Measurements from ENCODE around the gene KCNQ1. TPM values are rescaled to one million over a fixed set of nuclear protein-coding genes. Genes with fewer than 3 reads are reported as not detected.
A peak's percentile ranks its signal among the peaks of the same experiment; 100 is the strongest.

Gene KCNQ1
- total RNA-seq, 1 donor from 2014 or later, result 0.86 TPM

DNA sequence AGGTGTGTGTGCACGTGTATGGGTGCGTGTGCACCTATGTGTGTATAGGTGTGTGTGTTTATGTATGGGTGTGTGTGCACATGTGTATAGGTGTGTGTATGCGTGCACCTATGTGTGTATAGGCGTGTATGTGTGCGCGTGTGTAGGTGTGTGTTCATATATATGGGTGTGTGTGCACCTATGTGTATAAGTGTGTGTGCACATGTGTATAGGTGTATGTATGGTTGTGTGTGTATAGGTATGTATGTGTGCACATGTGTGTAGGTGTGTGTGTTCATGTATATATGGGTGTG, 26.9 kb downstream of the KCNQ1 start:
- TF ChIP-seq CTCF (conservative IDR thresholded peaks at IDR 0.05), result no peak
- no peaks in the 10 kb centered on the region for H3K36me3 Mint-ChIP-seq (ENCODE audit: low read depth)
- H3K4me1 Mint-ChIP-seq, result no peaks in the 10 kb centered on the region
- no peak for DNase-seq (ENCODE audit: low read depth, low spot score)
- H3K27ac Mint-ChIP-seq (ENCODE audit: unreplicated experiment), result no peak overlapping the region
- peaks cover 3% of the 10 kb centered on the region for H3K9me3 Mint-ChIP-seq
- H3K4me3 Mint-ChIP-seq, result no peak overlapping the region
- peaks cover 30% of the 10 kb centered on the region for H3K27me3 Mint-ChIP-seq (ENCODE audit: low read depth)

DNA sequence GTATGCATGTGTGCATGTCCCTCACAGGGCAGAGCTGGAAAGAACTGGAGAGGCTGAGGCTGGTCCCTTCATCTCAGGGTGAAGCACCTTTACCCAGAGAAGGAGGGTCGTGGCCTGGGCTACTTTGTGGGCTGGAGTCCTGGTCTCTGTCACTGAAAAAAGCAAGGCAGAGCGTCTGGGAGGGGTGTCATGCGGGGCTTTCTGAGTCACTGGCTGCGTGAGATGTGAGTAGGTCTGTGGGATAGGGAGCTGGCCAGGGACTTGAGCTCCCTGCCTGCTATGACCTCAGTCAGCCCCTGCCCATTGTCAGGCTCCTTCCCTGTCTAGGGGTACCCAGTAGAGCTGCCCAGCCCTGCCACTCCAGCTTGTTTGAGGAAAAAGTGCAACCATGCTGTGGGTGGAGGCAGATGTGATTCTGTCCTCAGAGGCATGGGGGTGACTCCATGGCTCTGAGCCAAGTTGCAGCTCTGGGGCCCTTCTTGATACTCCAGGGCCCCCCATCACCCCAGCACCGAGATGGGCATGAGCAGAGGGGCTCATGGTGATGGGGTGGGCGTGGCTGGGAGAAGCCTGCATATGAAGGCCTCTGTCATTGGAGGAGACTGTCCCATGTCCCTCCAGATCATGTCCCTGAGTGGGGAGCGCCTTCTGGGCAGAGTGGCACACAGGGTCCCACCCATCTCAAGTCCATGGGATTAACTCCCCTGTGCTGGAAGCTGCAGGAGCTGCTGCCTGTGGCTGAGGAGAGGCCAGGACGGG, 27.8 kb downstream of the KCNQ1 start:
- Mint-ChIP-seq H3K4me3 (no peak overlapping the region), H3K36me3 (ENCODE audit: low read depth) (no peaks in the 10 kb centered on the region), H3K9me3 (peaks cover 3% of the 10 kb centered on the region), H3K27ac (ENCODE audit: unreplicated experiment) (no peak overlapping the region), H3K4me1 (no peaks in the 10 kb centered on the region), H3K27me3 (ENCODE audit: low read depth) (peaks cover 35% of the 10 kb centered on the region)
- TF ChIP-seq CTCF (conservative IDR thresholded peaks at IDR 0.05), result no peak
- DNase-seq (ENCODE audit: low read depth, low spot score), result no peak

DNA sequence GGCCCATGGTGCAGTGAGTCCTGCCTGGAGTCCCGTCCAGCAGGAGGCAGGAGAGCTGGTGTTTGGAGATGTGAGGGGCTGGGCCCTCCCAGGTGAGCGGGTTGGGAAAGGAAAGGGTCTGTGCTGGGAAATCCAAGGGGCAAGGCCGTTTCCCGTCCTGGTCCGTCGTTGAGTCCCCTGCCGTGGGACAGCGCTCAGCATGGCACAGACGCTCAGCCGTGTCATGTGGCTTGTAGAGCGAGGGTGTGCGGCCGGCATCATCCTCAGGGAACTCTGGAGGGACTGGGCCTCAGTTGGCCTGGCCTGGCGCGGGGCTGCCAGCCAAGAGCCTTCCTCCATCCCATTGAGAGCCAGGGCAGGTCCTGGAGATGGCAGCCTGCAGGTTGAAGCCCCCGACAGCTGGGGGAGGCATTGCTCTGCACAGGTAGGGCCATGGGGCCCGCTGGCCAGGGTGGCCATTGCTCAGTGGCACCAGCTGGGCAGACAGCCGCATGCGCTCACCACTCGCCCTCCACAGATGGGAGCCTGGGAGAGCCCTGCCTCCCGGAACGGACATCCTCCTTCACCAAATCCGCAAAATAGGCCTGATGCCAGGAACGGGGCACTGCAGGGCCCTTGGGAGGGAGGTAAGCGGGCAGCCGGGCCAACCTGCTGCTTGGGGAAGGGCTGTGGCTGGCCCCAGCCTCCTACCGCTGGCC, 28.7 kb downstream of the KCNQ1 start:
- Mint-ChIP-seq H3K9me3 (peaks cover 7% of the 10 kb centered on the region), H3K27ac (ENCODE audit: unreplicated experiment) (no peak overlapping the region), H3K27me3 (ENCODE audit: low read depth) (peaks cover 42% of the 10 kb centered on the region), H3K4me1 (no peaks in the 10 kb centered on the region), H3K4me3 (no peak overlapping the region), H3K36me3 (ENCODE audit: low read depth) (no peaks in the 10 kb centered on the region)
- TF ChIP-seq CTCF (conservative IDR thresholded peaks at IDR 0.05), result no peak
- DNase-seq (ENCODE audit: low read depth, low spot score), result no peak

DNA sequence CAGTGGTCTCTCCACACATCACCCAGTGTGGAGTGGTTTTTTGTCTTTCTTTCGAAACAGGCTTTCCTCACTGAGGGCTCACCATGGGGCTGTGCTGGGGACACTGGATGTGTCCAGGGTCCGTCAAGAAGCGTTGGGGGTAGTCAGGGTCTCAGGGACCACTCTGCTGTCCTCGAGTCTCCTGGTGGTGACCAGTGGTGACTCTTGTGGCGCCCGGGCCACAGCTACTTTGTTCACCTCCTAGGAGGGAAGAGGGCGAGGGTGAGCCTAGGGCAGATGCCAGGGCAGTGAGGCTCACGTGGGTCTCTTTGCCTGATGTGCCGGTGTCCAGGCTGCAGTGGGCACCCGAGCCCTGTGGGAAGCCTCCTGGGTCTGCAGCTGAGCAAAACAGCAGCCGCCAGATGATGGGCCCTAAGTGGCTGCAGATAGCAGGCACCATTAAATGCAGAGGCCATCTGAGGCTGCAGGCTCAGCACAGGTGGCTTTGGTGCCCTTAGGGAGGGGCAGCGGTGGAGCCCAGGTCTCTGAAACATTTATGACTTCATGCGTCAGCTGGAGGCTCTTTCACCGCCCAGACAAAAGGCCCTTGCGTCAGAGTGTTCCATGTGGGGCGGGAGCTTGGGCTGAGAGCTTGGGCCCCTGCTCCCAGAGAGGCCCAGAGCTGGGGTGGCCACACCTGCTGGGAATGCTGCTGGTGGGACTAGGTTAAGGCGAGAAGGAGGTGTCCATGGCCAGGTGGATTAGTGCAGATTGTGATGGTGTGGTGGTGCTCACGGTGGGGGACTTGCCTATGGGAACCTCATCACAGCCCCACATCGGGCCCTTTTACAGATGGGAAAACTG, 29.5 kb downstream of the KCNQ1 start:
- TF ChIP-seq CTCF (conservative IDR thresholded peaks at IDR 0.05), result no peak
- Mint-ChIP-seq H3K36me3 (ENCODE audit: low read depth) (no peaks in the 10 kb centered on the region), H3K27me3 (ENCODE audit: low read depth) (peaks cover 38% of the 10 kb centered on the region), H3K4me3 (no peak overlapping the region), H3K4me1 (no peaks in the 10 kb centered on the region), H3K9me3 (peaks cover 10% of the 10 kb centered on the region), H3K27ac (ENCODE audit: unreplicated experiment) (no peak overlapping the region)
- DNase-seq (ENCODE audit: low read depth, low spot score), result no peak

GRCh38 chr11:2475136-2475918, 30.5 kb downstream of the KCNQ1 start:
- H3K36me3 Mint-ChIP-seq (ENCODE audit: low read depth), result peaks cover 5% of the 10 kb centered on the region
- H3K27ac Mint-ChIP-seq (ENCODE audit: unreplicated experiment), result peak overlapping the region; percentile 2
- peaks cover 37% of the 10 kb centered on the region for H3K27me3 Mint-ChIP-seq (ENCODE audit: low read depth)
- H3K4me1 Mint-ChIP-seq, result no peaks in the 10 kb centered on the region
- no peak for DNase-seq (ENCODE audit: low read depth, low spot score)
- H3K9me3 Mint-ChIP-seq, result peaks cover 16% of the 10 kb centered on the region
- TF ChIP-seq CTCF (conservative IDR thresholded peaks at IDR 0.05), result no peak
- no peak overlapping the region for H3K4me3 Mint-ChIP-seq
